ENCODE data around the gene NAGPA.

GRCh38 chr16:4976079-4976478 is 57.7 kb downstream of the NAGPA start:
- TF ChIP-seq CTCF (IDR thresholded peaks at IDR 0.05; ENCODE audit: poor library complexity) (no peak), EZH2 (IDR thresholded peaks at IDR 0.05; ENCODE audit: borderline replicate concordance) (no peak), EZH2phosphoT487 (IDR thresholded peaks at IDR 0.05; ENCODE audit: low read depth, severe bottlenecking, unreplicated experiment) (no peak)
